Nephron (organoid): ENCODE measurements around the gene CREG1.
"Not testable (repeated sequence)": the region's sequence is repeated elsewhere in the genome, so short reads cannot be mapped to it uniquely, and the experiment has no call there.

ENCODE experiments used
- H3K27ac Mint-ChIP-seq, 3 experiments: 2 replicates each; pipeline ENCODE4 v1.8.0; 2020; ENCODE audit warnings: mixed read lengths in 3 of 3, mild to moderate bottlenecking in 2 of 3, moderate library complexity in 1 of 3
- H3K27me3 Mint-ChIP-seq: 2 replicates; pipeline ENCODE4 v1.8.0; 2021; ENCODE audit warnings: low read depth, mild to moderate bottlenecking, moderate library complexity, mixed read lengths
- H3K36me3 Mint-ChIP-seq: 2 replicates; pipeline ENCODE4 v1.8.0; 2020; ENCODE audit warnings: low read depth, mixed read lengths
- H3K4me1 Mint-ChIP-seq: 2 replicates; pipeline ENCODE4 v1.8.0; 2020; ENCODE audit warnings: mixed read lengths
- H3K4me3 Mint-ChIP-seq, 3 experiments: 2 replicates each; pipeline ENCODE4 v1.8.0; 2020; ENCODE audit warnings: mild to moderate bottlenecking in 3 of 3, mixed read lengths in 3 of 3, moderate library complexity in 2 of 3
- H3K9me3 Mint-ChIP-seq: 2 replicates; pipeline ENCODE4 v1.8.0; 2020; ENCODE audit warnings: mixed read lengths
- CTCF ChIP-seq, 3 experiments: fragments of 200-600 bp; sonication (generic); IDR thresholded peaks; one replicate each; pipeline ENCODE4 v1.5.0; 2021; ENCODE audit warnings: antibody characterized with exemption in 3 of 3; ENCODE audit not compliant: unreplicated experiment in 3 of 3

CREG1 gene

GRCh38 chr1:167582722-167583121 lies 29.2 kb upstream of the CREG1 start:
- peaks cover 35% of the 10 kb centered on the region for H3K27me3 Mint-ChIP-seq
- no peak overlapping the region for H3K4me3 Mint-ChIP-seq
- H3K4me1 Mint-ChIP-seq: peaks cover 14% of the 10 kb centered on the region
- no peak for TF ChIP-seq CTCF (IDR thresholded peaks at IDR 0.05; ENCODE audit: unreplicated experiment in 3 of 3)
- no peaks in the 10 kb centered on the region for H3K9me3 Mint-ChIP-seq
- no peak overlapping the region for H3K27ac Mint-ChIP-seq
- no peaks in the 10 kb centered on the region for H3K36me3 Mint-ChIP-seq

GRCh38 chr1:167582064-167582463 lies 28.5 kb upstream of the CREG1 start:
- Mint-ChIP-seq H3K27ac (no peak overlapping the region), H3K4me1 (peaks cover 14% of the 10 kb centered on the region), H3K27me3 (peaks cover 30% of the 10 kb centered on the region), H3K4me3 (no peak overlapping the region), H3K36me3 (no peaks in the 10 kb centered on the region), H3K9me3 (no peaks in the 10 kb centered on the region)
- no peak for TF ChIP-seq CTCF (IDR thresholded peaks at IDR 0.05; ENCODE audit: unreplicated experiment in 3 of 3)

- peaks cover 17% of the 10 kb centered on the region for H3K4me1 Mint-ChIP-seq
- no peak for TF ChIP-seq CTCF (IDR thresholded peaks at IDR 0.05; ENCODE audit: unreplicated experiment in 3 of 3)
- peaks cover 5% of the 10 kb centered on the region for H3K9me3 Mint-ChIP-seq
Observed at GRCh38 chr1:167579986-167580385, 26.4 kb upstream of the CREG1 start.

GRCh38 chr1:167578939-167579521 lies 25.5 kb upstream of the CREG1 start:
- Mint-ChIP-seq H3K27ac (no peak overlapping the region), H3K4me3 (no peak overlapping the region), H3K27me3 (peaks cover 22% of the 10 kb centered on the region), H3K4me1 (peaks cover 8% of the 10 kb centered on the region), H3K9me3 (peaks cover 6% of the 10 kb centered on the region), H3K36me3 (no peaks in the 10 kb centered on the region)
- TF ChIP-seq CTCF (IDR thresholded peaks at IDR 0.05; ENCODE audit: unreplicated experiment in 3 of 3): no peak

More at GRCh38 chr1:167579986-167580385, 26.4 kb upstream of the CREG1 start:
- Mint-ChIP-seq H3K27ac (no peak overlapping the region), H3K36me3 (no peaks in the 10 kb centered on the region), H3K27me3 (peaks cover 29% of the 10 kb centered on the region), H3K4me3 (no peak overlapping the region)

GRCh38 chr1:167575649-167576048 lies 22.1 kb upstream of the CREG1 start:
- Mint-ChIP-seq H3K27ac (no peak overlapping the region), H3K36me3 (no peaks in the 10 kb centered on the region), H3K4me1 (peaks cover 5% of the 10 kb centered on the region), H3K9me3 (peaks cover 14% of the 10 kb centered on the region), H3K4me3 (no peak overlapping the region), H3K27me3 (peaks cover 14% of the 10 kb centered on the region)
- TF ChIP-seq CTCF (IDR thresholded peaks at IDR 0.05; ENCODE audit: unreplicated experiment in 3 of 3): no peak

- Mint-ChIP-seq H3K9me3 (peaks cover 14% of the 10 kb centered on the region), H3K27ac (no peak overlapping the region), H3K4me3 (no peak overlapping the region), H3K36me3 (no peaks in the 10 kb centered on the region), H3K27me3 (peaks cover 11% of the 10 kb centered on the region), H3K4me1 (peaks cover 5% of the 10 kb centered on the region)
- TF ChIP-seq CTCF (IDR thresholded peaks at IDR 0.05; ENCODE audit: unreplicated experiment in 3 of 3): no peak
Observed at GRCh38 chr1:167573035-167573434, 19.5 kb upstream of the CREG1 start.

- not testable (repeated sequence) for H3K36me3 Mint-ChIP-seq, H3K27ac Mint-ChIP-seq, H3K4me3 Mint-ChIP-seq
- Mint-ChIP-seq H3K27me3 (peaks cover 15% of the 10 kb centered on the region), H3K9me3 (peaks cover 11% of the 10 kb centered on the region), H3K4me1 (peaks cover 13% of the 10 kb centered on the region)
Observed at GRCh38 chr1:167570712-167571111, 17.1 kb upstream of the CREG1 start.
